RCC 7860 (cell line): Measurements from ENCODE around the gene CEBPG.

Source experiments
- DNase-seq: peaks from one replicate; pipeline ENCODE4 v3.0.0-alpha.2; 2015; ENCODE audit warnings: low spot score
- FAIRE-seq: peaks from 2 replicates; lab custom pipeline; 2012; peaks lifted over from hg19 to GRCh38; lab: Jason Lieb, UNC

Gene CEBPG

DNA sequence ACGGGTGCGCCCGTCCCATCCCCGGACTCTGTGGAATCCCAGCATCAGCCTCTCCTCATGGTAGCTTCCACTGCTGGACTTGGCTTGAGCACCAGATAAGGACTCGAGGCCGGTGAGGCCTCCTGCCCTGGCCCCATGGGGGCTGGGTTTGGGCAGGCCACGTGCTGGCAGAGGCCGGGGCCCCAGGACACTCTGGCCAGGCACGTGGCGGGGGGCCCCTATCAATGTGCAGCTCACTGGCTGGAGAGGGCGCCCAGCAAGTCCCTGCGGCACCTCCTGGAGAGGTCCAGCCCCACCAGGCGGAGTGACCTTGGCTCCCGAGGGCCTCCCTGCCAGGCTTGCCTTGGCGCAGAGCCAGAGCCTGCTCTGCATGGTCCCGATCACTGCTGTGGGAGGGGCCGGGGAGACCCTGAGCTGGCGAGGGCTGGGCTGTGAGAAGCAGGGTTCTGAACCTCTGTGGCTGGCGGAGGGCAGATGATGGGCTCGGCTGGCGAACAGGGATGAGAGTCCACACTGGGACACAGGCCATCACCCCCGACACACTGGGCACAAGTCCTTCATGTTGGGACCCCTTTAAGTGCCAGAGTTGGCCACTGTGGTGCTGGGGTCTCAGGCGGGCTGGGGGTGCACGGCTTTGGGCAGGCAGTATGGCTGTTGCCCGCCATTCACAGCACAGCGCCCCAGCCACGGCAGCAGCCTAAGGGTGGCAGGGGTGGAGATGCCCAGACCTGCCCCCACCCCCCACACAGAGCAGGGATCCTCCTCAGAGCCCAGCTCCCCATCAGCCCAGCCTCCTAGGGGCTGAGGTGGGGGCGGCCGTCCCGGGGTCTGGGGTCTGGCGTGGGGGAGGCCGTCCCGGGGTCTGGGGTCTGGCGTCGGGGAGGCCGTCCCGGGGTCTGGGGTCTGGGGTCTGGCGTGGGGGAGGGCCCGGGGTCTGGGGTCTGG is 19.1 kb downstream of the CEBPG start:
- DNase-seq: no peak
- FAIRE-seq: no peak

DNA sequence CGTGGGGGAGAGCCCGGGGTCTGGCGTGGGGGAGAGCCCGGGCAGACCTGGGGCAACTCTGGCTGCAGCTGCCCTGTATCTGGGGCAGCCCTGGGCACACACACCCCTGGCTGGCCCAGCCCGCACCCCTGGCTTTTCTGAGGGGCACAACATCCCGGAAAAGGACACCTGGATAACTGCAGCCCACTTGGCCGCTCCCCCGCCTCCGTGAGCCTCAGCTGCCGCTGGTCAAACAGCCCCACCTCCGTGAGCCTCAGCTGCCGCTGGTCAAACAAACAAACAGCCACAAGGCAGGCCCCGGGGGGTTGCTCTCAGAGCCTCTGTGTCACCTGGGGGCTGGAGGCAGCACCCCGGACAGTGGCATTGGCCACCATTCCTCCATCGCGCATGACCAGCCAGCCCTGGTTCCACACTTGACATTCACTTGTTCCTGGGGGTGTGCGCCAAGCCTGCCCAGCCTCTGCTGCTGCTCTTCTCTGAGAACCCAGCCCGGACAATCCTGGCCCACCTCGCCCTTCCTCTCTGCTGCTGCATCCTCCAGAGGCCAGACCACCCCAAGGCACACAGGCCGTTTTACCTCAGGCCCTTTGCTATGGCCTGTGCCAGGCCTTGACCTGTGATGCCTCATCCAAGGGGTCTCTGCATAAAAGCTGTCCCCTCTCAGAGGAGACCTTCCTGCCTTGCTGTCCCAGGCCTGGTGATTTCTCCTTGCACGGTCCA is 19.9 kb downstream of the CEBPG start:
- DNase-seq: no peak
- FAIRE-seq: no peak

DNA sequence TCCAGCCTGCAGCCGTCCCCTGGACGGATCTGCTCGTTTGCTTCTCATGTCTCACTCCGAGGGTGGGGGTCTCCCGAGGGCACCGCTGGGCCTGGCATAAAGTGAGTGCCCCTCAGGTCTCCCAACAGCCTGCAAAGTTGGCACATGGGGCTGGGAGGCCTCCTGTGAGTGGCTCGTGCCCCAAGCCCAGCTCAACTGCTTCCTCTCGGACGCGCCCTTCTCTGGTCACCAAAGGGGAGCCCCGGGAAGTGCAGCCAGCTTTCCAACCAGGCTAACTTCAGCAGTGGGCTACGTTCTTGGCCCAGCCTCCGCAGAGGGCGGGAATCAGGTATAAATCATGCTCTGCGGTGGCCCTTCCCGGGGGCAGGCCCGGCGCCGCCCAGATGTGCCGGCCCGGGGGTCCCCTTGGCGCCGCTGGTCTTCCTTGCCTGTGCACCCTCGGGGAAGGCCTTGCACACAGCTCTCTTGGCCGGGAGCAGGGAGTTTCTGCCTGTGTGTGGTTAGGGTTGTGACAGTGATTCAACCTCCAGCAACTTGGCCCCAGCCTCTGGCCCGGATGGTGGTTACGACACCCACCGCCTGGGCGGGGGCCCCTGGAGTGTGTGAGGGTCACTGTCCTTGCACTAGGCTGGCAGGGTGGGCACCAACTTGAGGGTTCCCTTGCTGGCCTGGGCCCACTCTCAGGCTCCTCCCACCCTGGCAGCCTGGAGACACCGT is 20.7 kb downstream of the CEBPG start:
- DNase-seq (peak; percentile 3), FAIRE-seq (no peak)

DNA sequence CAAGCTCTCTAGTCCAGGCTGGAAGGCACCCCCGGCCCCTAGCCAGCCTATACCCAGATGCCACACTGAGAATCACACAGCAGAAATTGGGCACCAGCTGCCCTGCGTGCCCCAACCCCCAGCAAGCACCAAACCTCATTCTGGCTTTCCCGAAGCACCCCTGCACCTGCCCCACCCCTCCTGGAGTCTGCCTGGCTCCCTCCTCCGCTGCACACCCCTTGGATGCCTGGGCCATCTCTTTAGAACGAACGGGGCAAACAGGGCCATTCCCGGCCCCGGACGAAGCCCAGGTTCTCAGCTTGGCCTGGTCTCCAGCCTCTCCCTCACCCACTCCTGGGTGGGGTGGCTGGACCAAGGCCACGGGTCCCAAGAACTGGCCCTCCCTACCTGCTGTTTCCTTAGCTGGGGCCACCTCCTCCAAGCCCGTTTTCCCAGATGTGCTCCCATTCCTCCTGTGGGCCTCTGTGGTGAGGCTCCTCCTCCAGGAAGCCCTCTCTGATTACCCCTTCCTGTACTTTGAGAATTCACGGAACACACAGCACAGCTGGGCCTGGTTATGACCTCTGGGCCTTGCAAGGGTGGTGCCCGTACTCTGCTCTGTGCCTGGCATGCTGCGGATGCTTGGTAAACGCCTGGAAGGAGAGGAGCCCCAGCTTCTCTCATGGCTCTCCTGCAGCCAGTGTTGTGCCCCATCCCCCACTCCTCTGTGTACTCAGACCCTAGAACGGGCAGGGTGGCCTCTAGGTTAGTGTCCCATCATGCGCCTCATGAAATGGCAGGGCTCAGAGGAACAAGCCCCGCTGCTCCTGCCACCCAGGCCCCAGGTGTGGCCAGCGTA is 21.4 kb downstream of the CEBPG start:
- FAIRE-seq (no peak), DNase-seq (no peak)

DNA sequence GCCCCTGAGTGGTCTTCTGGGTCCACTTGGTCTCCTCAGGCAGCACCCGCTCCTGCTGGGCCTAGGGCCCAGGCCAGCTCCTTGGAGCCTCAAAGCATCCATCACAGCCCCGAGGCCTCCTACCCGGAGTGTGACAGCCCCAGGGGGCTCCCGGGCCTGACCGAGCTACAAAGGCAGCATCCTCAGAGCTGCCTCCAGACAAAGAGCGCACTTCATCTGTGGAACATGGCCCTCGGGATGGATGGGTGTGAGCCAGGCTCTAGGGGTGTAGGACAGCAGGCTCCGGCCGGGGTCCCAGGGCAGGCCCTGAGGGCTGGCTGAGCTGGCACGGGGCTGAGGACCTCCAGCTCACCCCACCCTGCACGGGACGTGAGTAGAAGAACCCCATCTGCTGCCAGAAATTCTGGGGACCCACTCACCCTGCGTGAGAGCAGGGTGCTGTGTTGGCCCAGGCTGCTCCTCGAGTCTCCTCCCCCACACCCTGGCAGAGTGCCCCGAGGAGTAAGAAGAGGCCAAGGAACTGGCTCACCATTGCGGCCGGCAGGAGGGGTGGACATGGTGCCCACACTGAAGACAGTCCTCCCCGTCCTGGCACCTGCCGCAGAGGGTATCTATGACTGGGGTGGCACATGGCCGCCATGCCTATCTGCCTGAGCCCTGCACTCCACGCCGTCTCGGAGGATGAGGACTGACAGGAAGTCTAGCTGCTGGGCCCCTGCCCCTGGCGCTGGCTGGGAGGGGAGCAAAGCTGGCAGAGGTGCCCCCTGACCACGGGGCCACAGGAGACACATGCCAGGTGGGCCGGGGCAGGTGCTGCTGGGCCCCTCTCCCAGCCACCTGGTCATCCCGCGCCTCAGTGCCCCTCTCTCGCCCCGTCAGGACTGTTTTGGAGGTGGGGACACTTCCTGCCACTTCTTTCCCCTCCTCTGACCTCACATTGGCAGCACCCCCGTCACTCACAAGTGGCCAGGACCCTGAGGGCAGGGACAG is 22.3 kb downstream of the CEBPG start:
- FAIRE-seq (no peak), DNase-seq (no peak)

DNA sequence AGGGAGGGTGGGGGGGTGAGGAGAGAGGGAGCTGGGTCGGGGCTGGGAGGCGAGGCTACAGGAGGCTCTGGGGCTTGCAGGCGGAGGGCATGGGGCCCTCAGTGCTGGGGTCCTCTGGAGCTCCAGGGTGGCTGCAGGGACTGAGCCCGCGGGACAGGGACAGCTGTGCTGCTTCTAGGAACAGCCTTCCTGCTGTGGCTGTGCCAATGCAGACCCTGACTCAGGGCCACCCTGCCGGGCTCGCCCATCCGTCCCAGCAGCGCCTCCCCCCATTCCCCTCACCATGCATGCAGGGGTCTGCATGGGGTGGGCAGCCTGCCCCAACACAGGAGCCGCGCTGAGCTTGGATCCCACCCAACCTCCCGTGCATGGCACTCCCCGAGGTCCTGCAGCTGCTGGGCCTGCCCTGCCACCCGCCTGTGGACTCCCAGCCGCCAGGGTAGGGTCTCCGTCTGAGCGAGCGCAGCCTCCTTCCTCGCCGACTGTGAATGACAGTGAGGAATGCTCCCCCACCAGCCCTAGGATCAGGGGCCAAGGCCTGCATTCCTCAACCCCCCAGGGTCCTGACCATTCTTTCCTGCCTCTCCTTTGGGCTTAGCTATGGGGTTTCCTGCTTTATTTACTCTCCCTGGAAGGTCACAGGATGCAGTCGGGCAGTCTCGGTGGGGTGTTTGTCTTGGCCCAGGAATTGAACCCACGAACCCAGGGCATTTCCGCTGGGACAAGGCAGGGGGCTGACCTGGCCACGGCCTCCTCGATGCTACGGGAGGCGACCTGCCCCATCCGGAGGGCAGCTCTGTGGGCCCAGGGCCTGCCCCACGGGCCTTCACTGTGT is 23.4 kb downstream of the CEBPG start:
- no peak for FAIRE-seq
- DNase-seq: no peak

DNA sequence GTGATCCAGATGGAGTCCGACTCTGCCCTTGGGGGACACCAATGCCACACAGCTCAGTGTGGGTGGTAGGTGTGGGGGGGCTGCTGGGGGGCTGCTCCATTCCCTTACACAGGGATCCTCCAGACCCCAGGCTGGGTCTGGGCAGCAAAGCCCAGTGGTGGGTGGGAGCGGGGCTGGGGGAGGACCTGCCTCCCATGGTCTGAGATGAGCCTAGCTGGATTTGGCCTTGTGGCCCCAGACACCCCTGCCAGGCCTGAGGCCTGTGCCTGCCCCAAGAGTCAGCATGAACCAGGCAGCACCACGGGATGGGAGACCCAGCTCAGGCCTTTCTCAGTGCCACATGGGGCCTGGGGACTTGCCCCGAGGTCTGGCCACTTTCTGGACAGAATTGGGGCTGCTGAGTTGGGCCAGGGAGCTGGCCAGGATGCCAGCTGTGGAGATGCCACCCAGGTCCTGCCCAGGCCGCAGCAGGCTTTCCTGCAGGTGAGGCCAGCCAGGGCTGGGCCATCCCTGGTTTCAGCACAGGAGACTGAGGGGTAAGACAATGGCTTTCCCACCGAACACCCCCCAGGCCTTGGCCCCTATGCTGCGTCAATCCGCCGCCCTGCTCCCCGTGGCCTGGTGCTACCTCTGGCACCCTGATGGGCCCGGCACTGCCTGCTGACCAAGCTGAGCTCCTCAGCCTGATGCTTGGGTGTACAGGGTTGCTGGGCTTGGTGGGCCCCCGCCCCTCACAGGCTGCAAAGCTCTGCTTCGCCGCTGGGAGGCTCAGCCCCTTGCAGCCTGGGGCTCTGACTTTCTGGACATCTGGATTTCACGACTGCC is 24.2 kb downstream of the CEBPG start:
- DNase-seq (no peak), FAIRE-seq (no peak)

DNA sequence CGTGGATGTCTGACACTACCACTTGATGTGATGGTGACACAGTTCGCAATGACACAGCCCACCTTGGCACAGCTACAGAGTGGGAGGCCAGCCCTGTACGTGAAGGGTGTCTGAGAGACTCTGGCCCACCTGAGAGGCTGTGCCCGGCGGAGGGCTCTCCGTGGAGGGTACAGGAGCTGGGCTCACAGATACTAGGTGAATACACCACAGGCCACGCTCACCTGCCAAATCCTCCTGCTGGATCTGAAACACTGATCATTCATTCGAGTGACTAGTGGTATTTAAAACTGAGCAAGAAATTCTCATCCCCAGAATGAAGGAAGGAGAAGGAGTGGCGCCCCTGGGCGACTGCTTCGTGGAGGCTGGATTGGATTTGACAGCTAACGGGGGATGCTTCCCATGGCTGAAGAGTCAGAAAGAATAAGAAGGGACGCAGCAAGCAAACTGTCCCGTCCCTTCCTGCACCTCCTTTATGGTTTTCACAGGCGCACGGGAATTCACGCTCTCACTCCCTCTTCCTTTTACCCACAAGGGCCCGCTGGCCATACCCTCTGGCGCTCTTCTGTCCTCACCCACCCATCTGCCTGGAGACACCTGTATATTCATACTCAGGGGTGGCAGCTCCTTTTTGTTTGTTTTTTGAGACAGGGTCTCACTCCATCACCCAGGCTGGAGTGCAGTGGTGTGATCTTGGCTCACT is 25.0 kb downstream of the CEBPG start:
- FAIRE-seq: no peak

DNA sequence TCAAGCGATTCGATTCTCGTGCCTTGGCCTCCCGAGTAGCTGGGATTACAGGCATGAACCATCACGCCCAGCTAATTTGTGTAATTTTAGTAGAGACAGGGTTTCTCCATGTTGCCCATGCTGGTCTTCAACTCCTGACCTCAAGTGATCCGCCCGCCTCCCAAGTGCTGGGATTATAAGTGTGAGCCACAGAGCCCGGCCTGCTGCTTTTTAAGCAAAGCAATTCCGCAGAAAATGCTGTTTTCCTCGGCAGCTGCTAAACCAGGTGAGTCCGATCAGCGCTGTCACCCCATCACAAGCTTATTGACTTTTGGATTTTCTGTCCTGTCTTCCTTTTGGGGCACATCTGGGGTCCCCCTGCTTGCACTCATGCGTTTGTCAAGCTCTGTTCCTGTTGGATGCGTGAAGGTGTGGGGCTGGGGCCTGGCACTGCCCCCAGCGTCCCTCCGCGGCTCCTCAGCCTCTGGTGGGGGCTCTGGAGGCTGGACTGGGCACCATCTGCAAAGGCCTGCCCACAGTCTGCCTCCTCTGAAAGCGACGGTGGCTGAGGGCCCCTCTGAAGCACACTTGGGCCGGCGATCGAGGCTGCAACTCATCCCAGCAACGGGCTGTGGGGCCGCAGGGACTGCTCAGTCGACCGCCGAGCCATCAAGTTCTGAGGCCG is 25.7 kb downstream of the CEBPG start:
- FAIRE-seq (no peak), DNase-seq (no peak)

More for the DNA sequence above, 25.0 kb downstream of the CEBPG start:
- DNase-seq: no peak

DNA sequence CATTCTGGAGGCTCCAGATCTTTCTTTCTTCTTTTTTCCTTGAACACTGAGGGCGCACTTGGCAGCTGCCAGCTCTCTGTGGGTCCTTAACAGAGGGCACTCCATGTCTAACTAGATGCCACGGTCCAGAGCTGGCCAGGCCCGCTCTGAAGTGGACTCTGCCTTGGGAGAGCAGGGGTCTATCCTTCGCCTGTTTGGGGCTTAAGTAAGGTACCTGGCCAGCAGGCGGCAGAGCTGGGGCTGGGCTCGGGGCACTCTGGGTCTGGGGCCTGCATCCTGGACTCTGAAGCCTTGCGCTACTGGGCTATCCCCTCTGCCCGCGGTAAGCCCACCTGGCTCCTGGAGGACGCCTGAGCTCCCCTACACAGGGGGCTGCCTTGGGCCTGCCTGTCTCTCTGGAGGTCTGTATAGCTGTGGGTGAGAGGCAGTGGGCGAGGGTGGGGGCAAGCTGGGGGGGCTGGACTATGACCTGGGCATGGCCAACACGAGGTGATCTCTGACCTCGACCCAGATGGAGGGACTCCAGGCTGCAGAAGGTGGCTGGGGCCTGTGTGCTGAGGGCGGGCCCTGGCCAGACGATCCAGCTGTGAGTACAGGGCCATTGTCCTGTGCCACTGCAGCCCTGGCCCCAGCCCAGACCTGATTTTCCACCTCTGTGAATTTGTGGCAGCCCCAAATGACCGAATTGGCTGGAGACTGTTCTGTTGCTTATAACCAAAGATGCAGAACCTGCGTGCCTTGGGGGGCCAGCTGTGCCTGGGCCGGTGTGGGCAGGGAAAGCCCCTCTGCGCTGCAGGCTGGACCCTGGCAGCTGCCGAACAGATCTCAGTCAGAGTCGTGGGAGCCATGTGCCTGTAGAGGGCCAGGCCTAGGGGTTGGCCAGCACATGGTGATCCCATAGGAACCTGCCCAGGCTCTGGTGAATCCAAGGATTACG is 26.5 kb downstream of the CEBPG start:
- DNase-seq (no peak), FAIRE-seq (no peak)

DNA sequence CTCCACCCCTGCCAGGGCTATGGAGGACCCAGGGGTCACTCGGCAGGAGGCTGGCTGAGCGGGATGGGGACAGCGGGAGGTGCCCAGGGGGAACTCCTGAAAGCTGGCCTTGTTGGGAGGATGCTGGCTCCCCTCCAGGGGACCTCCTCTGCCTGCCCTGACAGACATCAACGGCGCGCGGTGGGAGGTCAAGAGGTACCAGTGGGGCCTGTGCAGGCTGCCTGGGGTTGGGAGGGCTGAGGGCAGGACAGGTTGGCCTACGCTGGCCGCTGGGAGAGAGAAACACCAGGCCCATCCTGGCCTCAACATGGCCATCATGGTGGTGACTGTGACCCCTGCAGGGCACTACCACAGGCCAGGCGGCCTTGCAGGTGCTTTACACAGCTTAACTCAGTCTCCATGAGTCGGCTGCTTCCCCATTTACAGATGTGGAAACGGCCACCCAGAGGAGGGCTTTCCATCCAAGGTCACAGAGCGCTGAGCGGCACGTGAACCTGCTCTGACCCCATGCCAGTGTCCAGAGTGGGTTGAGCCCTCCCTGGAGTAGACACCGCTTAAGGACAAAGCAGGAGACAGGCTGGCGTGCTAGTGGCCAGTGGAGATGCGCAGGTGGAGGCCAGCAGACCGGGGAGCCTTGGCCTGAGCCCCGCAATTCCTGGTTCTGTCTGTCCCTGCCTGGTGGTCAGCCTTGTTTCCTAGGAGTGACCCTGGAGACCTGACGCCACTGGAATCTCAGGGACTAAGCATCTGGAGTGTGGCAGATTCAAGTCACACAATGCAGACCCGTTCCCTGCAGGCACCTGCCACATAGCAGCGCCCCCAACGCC is 27.6 kb downstream of the CEBPG start:
- FAIRE-seq (no peak), DNase-seq (no peak)

DNA sequence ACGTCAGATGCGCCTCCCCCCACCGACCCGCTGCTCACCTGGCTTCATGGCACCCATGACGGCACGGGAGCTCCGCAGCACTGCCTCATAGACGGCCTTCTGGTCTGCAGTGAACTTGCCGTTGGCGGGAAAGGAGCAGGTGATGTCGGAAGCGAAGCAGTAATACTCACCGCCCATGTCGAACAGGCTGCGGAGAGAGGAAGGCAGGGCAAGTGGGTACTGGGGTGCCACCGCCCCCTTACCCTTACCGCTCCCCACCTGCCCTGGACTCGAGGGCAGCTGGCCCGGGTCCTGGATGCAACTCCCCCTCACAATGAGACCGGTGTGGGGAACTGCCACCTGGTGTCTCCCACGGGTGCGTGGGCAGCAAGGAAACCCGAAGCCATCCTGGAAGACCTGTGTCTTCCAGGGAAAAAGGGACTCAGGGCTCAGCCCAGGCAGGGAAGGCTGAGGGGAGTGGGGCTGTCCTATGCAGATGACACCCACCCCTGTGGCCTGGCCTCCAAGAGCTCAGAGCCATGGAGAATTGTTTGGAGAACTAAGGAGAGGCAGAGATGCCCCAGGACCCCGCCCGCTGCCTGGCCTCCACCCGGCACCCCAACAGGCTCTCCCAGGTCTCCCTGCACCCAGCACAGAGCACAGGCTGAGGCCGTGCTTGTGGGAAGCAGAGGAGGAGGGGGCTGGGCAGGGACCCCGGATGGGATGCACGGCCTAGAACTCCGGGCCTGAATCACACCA is 28.3 kb downstream of the CEBPG start:
- FAIRE-seq (no peak), DNase-seq (no peak)

DNA sequence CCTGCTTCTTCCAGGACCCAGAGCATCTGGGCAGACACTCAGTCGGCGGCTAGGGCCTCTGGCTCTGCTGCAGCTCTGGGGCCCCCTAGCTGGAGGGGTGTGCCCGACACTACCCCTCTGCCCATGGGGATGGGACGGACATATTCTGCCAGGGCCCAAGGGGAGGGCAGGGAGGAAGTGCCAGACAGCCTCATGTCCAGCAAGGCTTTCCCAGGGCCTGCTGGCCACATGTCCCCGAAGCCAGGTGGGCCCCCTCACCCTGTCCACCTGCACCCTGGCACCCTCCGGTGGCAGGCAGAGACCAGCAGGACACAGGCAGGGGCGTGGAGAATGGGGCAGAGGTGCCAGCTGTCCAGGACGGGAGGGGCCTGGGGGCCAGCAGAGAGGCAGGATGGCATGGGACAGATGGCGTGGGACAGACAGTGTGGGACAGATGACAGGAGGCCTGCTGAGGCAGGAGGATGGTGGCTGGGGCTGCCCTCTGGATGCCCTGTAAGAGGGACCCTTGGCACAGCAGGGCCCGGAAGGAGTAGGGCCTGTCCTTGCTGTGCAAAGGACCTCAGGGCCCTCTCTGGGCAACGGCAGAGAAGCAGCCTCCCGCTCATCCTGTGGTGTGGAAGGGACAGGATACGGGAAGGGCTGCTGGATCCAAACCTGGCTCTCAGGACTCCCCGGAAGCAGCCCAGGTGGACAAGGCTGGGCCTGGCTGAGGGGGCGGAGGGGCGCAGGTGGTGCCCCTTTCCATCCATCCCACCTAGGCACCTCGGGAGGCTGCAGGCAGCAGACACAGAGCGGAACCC is 29.1 kb downstream of the CEBPG start:
- FAIRE-seq (no peak), DNase-seq (no peak)
